PFSK-1 (cell line): ENCODE results near the gene STRN4.

Experiments used
- FOXP2 ChIP-seq: optimal IDR thresholded peaks from 2 replicates; pipeline ENCODE3; 2011; ENCODE audit warnings: borderline replicate concordance, control low read depth, inconsistent platforms; ENCODE audit not compliant: insufficient read depth; ENCODE audit errors: extremely low read length, extremely low read depth
- POLR2AphosphoS5 ChIP-seq: IDR thresholded peaks from 2 replicates; pipeline ENCODE4 v1.6.1; 2012; ENCODE audit warnings: low read depth, mild to moderate bottlenecking, control low read depth, low read length, moderate library complexity
- SIN3A ChIP-seq: IDR thresholded peaks from 2 replicates; pipeline ENCODE4 v1.6.1; 2012; ENCODE audit warnings: mild to moderate bottlenecking, low read length, moderate library complexity, borderline replicate concordance; ENCODE audit not compliant: insufficient read depth
- TAF1 ChIP-seq: IDR thresholded peaks from 2 replicates; pipeline ENCODE4 v1.6.1; 2012; ENCODE audit warnings: low read length, control low read depth, borderline replicate concordance; ENCODE audit not compliant: insufficient read depth
- TF ChIP-seq, protein P1 (sequence below), 2 experiments: IDR thresholded peaks; 2 replicates each; pipeline versions ENCODE4 v1.6.1 to v1.8.0; 2011 to 2012; ENCODE audit warnings: low read depth in 2 of 2, low read length in 2 of 2, control low read depth in 1 of 2, inconsistent platforms in 1 of 2, mild to moderate bottlenecking in 1 of 2, moderate library complexity in 1 of 2; ENCODE audit not compliant: insufficient read depth in 1 of 2

DNA sequence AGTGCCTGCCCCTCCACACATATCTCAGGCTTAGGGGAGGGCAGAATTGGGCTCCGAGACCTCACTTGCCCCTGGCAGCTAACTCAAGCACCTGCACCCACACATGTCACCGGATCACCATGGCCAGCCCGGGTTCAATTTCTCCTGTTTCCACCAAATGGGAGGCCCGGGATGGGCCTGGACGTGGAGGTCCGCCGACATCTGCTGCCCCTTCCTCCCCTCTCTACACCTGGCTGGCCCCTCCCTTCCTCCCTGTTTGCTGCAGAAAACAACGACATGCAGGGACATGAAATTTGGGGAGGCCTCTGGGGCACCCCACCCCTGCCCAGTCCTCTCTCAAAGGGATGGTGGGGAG is 30.7 kb downstream of the STRN4 start:
- TF ChIP-seq POLR2AphosphoS5 (no peak), TAF1 (no peak), SIN3A (no peak), FOXP2 (no peak)
- TF ChIP-seq, protein P1, sequence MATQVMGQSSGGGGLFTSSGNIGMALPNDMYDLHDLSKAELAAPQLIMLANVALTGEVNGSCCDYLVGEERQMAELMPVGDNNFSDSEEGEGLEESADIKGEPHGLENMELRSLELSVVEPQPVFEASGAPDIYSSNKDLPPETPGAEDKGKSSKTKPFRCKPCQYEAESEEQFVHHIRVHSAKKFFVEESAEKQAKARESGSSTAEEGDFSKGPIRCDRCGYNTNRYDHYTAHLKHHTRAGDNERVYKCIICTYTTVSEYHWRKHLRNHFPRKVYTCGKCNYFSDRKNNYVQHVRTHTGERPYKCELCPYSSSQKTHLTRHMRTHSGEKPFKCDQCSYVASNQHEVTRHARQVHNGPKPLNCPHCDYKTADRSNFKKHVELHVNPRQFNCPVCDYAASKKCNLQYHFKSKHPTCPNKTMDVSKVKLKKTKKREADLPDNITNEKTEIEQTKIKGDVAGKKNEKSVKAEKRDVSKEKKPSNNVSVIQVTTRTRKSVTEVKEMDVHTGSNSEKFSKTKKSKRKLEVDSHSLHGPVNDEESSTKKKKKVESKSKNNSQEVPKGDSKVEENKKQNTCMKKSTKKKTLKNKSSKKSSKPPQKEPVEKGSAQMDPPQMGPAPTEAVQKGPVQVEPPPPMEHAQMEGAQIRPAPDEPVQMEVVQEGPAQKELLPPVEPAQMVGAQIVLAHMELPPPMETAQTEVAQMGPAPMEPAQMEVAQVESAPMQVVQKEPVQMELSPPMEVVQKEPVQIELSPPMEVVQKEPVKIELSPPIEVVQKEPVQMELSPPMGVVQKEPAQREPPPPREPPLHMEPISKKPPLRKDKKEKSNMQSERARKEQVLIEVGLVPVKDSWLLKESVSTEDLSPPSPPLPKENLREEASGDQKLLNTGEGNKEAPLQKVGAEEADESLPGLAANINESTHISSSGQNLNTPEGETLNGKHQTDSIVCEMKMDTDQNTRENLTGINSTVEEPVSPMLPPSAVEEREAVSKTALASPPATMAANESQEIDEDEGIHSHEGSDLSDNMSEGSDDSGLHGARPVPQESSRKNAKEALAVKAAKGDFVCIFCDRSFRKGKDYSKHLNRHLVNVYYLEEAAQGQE (IDR thresholded peaks at IDR 0.05; ENCODE audit: insufficient read depth in 1 of 2, low read depth in 2 of 2, low read length in 2 of 2) = no peak
